ENCODE results near the gene CIITA. TPM values are rescaled to one million over a fixed set of nuclear protein-coding genes. Genes with fewer than 3 reads are reported as not detected.

CIITA gene
- total RNA-seq, 2 donors from 2014 or later = 11.7 to 16.0 TPM

DNA sequence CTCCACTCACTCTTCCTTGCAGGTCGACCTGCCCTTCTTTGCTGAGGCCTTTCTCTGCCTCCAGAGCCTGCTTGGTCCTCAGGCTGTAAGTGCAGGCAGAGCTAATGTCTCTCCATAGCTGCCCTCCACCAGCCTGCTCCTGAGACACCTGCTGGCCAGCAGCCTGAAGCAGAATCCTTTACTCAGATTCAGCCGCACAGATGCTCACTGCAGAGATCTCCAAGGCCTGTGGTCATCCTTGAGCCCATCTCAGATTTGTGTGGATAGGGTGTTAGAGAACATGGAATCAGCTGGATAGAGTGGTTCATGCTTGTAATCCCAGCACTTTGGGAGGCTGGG lies 53.7 kb downstream of the CIITA start:
- Histone ChIP-seq H3K27ac (no peak overlapping the region), H3K9me3 (no peaks in the 10 kb centered on the region), H3K27me3 (replicated peaks; ENCODE audit: insufficient read depth) (no peaks in the 10 kb centered on the region), H3K4me3 (no peak overlapping the region), H3K36me3 (peaks cover 0 to 4% of the 10 kb centered on the region in 2 donors), H3K4me1 (replicated peaks) (peaks cover 7% of the 10 kb centered on the region)
- WGBS = 77% methylated on average over 2 of the region's 2 CpGs
- no peak for TF ChIP-seq POLR2AphosphoS5 (IDR thresholded peaks at IDR 0.05)
- TF ChIP-seq, protein P1, sequence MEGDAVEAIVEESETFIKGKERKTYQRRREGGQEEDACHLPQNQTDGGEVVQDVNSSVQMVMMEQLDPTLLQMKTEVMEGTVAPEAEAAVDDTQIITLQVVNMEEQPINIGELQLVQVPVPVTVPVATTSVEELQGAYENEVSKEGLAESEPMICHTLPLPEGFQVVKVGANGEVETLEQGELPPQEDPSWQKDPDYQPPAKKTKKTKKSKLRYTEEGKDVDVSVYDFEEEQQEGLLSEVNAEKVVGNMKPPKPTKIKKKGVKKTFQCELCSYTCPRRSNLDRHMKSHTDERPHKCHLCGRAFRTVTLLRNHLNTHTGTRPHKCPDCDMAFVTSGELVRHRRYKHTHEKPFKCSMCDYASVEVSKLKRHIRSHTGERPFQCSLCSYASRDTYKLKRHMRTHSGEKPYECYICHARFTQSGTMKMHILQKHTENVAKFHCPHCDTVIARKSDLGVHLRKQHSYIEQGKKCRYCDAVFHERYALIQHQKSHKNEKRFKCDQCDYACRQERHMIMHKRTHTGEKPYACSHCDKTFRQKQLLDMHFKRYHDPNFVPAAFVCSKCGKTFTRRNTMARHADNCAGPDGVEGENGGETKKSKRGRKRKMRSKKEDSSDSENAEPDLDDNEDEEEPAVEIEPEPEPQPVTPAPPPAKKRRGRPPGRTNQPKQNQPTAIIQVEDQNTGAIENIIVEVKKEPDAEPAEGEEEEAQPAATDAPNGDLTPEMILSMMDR (IDR thresholded peaks at IDR 0.05) = no peak
- no peak for TF ChIP-seq POLR2A (IDR thresholded peaks at IDR 0.05)
- DNase-seq (ENCODE audit: low spot score) = no peak
- intact Hi-C loops (cut with DNase I) = no loop called here

DNA sequence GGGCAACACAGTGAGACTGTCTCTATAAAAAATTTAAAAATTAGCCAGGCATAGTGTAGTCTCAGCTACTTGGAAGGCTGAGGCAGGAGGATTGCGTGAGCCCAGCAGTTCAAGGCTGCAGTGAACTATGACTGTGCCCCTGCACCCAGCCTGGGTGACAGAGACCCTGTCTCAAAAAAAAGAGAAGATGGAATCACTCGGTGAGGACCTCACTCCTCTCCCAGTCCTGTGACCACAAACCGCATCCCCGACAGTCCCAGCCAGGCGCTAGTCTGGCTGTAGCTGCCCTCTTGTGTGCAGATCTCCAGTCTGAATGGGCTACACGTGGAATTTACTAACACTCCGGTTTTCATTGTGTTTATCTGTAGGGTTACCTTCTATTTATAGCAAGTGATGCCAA lies 54.1 kb downstream of the CIITA start:
- 65% methylated on average over 7 of the region's 7 CpGs for WGBS
- no peak for TF ChIP-seq POLR2AphosphoS5 (IDR thresholded peaks at IDR 0.05)
- TF ChIP-seq POLR2A (IDR thresholded peaks at IDR 0.05) = no peak
- TF ChIP-seq, protein P1 (IDR thresholded peaks at IDR 0.05) = no peak
- Histone ChIP-seq H3K9me3 (no peaks in the 10 kb centered on the region), H3K4me3 (no peak overlapping the region), H3K4me1 (replicated peaks) (peaks cover 7% of the 10 kb centered on the region), H3K27ac (no peak overlapping the region), H3K36me3 (peaks cover 0 to 4% of the 10 kb centered on the region in 2 donors), H3K27me3 (replicated peaks; ENCODE audit: insufficient read depth) (no peaks in the 10 kb centered on the region)
- DNase-seq (ENCODE audit: low spot score) = no peak
- intact Hi-C loops (cut with DNase I) = no loop called here

DNA sequence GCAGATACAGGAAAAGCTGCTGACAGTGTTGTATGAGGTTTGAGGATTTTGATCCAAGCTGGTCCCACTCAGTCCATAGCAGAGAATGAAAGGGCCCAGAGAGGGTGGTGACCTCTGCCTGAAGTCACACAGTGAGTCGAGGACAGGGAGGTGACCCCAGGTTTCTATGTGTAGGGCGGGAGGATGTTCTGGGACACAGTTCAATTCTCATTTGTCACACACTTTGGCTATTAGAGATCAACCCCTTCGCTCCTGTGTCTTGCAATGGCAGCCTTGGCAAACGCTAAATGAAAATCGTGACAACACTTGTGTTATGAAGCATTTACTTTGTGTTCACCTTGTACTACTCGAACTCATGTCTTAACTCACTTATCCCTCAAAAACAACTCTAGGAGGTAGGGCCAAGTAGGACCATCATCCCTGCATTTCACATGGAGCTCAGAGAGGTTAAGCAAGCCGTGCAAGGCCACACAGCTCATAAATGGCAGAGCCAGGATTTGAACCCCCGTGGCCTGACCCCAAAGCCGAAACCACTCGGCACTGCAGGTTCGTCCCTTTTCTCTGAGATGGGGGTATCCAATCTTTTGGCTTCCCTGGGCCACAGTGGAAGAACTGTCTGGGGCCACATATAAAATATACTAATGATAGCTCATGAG lies 55.1 kb downstream of the CIITA start:
- H3K4me1 ChIP-seq (replicated peaks) = peaks cover 7% of the 10 kb centered on the region
- H3K4me3 ChIP-seq = no peak overlapping the region
- DNase-seq (ENCODE audit: low spot score) = no peak
- H3K27me3 ChIP-seq (replicated peaks; ENCODE audit: insufficient read depth) = no peaks in the 10 kb centered on the region
- WGBS = 95% methylated on average over 11 of the region's 11 CpGs
- no peak overlapping the region for H3K27ac ChIP-seq
- intact Hi-C loops (cut with DNase I) = no loop called here
- peaks cover 0 to 4% of the 10 kb centered on the region in 2 donors for H3K36me3 ChIP-seq
- no peaks in the 10 kb centered on the region for H3K9me3 ChIP-seq
- TF ChIP-seq POLR2A (IDR thresholded peaks at IDR 0.05) = no peak
- TF ChIP-seq, protein P1 (IDR thresholded peaks at IDR 0.05) = no peak
- no peak for TF ChIP-seq POLR2AphosphoS5 (IDR thresholded peaks at IDR 0.05)

DNA sequence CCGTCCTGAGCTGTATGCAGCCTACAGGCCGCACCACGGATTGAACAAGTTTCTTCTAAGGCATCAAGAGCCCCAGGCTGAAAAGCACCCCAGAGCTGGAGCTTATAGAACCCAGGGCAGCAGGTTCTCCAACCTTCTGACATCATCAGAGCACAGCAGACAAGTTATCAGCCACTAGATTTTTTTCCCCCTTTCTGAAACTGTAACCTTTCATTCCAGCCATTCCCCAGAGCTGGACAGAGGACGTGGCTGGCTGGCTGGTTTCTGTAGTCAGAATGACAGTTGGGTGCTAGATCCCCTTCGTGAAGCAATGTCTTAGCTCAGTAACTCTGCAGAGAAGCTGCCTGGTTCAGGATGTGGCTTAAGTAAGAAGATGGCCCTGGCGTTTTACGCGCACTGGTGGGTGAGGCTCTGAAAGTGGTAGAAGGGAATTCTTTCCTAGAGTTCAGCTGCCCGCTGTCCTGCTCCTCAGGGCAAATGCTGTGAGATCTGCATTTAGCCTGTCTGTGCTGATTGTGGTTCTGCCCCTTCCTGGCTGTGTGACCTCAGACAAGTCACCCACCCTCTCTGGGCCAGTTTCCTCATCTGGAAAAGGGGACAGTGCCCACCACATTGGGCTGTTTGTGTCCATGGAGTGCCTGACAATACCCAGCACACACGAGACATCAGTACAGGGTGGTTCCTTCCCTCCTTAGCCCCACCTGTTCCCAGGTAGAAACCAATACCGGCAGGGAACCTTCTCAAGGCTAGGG lies 56.1 kb downstream of the CIITA start:
- TF ChIP-seq, protein P1 (IDR thresholded peaks at IDR 0.05) = no peak
- TF ChIP-seq POLR2A (IDR thresholded peaks at IDR 0.05) (no peak), POLR2AphosphoS5 (IDR thresholded peaks at IDR 0.05) (no peak)
- H3K4me3 ChIP-seq = no peak overlapping the region
- H3K27ac ChIP-seq = no peak overlapping the region
- H3K27me3 ChIP-seq (replicated peaks; ENCODE audit: insufficient read depth) = no peaks in the 10 kb centered on the region
- H3K4me1 ChIP-seq (replicated peaks) = peaks cover 12% of the 10 kb centered on the region
- no peaks in the 10 kb centered on the region for H3K9me3 ChIP-seq
- intact Hi-C loops (cut with DNase I) = no loop called here
- WGBS = 85% methylated on average over 11 of the region's 11 CpGs
- no peak for DNase-seq (ENCODE audit: low spot score)
- H3K36me3 ChIP-seq = no peaks in the 10 kb centered on the region

DNA sequence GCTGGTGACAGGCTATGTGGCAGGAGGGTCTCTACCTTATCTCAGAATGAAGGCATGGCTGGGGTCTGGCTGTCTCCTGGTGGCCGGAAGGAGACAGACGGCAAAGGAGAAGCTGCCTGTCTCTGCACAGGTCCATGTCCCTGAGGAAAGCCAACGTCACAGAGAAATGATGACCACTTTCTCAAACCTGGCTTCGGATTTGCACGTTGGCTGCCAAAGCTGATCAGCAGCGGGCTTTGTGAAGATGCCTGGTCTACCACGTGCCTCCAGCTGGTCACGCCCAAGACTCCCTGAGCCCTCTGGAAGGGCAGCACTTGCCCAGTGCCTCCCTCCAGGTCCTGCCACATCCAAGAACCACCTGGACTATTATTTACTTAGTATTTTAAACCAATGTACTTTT lies 56.9 kb downstream of the CIITA start:
- TF ChIP-seq POLR2AphosphoS5 (IDR thresholded peaks at IDR 0.05) = no peak
- no peak for TF ChIP-seq POLR2A (IDR thresholded peaks at IDR 0.05)
- TF ChIP-seq, protein P1 (IDR thresholded peaks at IDR 0.05) = no peak
- Histone ChIP-seq H3K27ac (no peak overlapping the region), H3K27me3 (replicated peaks; ENCODE audit: insufficient read depth) (no peaks in the 10 kb centered on the region), H3K9me3 (no peaks in the 10 kb centered on the region), H3K36me3 (no peaks in the 10 kb centered on the region), H3K4me3 (no peak overlapping the region), H3K4me1 (replicated peaks) (peaks cover 12% of the 10 kb centered on the region)
- 72% methylated on average over 8 of the region's 8 CpGs for WGBS
- no peak for DNase-seq (ENCODE audit: low spot score)
- intact Hi-C loops (cut with DNase I) = no loop called here
